A549 (cell line): ENCODE data around the gene TMEM183A. TPM values are rescaled to one million over a fixed set of nuclear protein-coding genes. Genes with fewer than 3 reads are reported as not detected.

Experiments
- ATOH8 ChIP-seq: fragments of 250-450 bp; sonication (Bioruptor Pico); IDR thresholded peaks from 2 replicates; pipeline ENCODE4 v1.5.0; 2020; ENCODE audit warnings: low read depth, mild to moderate bottlenecking, moderate library complexity
- BCL3 ChIP-seq: fragments of >200 bp; sonication (Bioruptor Twin); formaldehyde crosslinking; IDR thresholded peaks from 3 replicates; pipeline ENCODE4 v1.6.1; 2016
- BHLHE40 ChIP-seq: IDR thresholded peaks from 2 replicates; pipeline ENCODE4 v1.6.1; 2012; ENCODE audit warnings: low read depth, low read length, inconsistent platforms
- CBX2 ChIP-seq: fragments of 200-600 bp; sonication (generic); IDR thresholded peaks from 2 replicates; pipeline ENCODE4 v1.6.1; 2016; ENCODE audit warnings: low read depth, mild to moderate bottlenecking, borderline replicate concordance
- CBX8 ChIP-seq: fragments of 200-600 bp; sonication (generic); IDR thresholded peaks from 2 replicates; pipeline ENCODE4 v1.6.1; 2016
- CHD2 ChIP-seq: fragments of 150-350 bp; IDR thresholded peaks from 2 replicates; pipeline ENCODE4 v1.6.1; 2014; ENCODE audit warnings: low read length; ENCODE audit not compliant: partially characterized antibody
- CTCF ChIP-seq: fragments of >200 bp; sonication (Bioruptor Twin); formaldehyde crosslinking; IDR thresholded peaks from 3 replicates; pipeline ENCODE4 v1.5.1; 2016
- GATA3 ChIP-seq: IDR thresholded peaks from 2 replicates; pipeline ENCODE4 v1.6.1; 2012; ENCODE audit warnings: borderline replicate concordance
- HEYL ChIP-seq: fragments of 250-450 bp; sonication (Bioruptor Pico); IDR thresholded peaks from 2 replicates; pipeline ENCODE4 v1.8.0; 2021; ENCODE audit warnings: mild to moderate bottlenecking, moderate library complexity
- HOXA7 ChIP-seq: fragments of 250-450 bp; sonication (Bioruptor Pico); IDR thresholded peaks from 2 replicates; pipeline ENCODE4 v1.5.0; 2020; ENCODE audit warnings: mild to moderate bottlenecking, moderate library complexity
- JUN ChIP-seq, 2 experiments: fragments of >200 bp; sonication (Bioruptor Twin); formaldehyde crosslinking; IDR thresholded peaks; 2 replicates in 1 of 2; 3 replicates in 1 of 2; pipeline ENCODE4 v1.6.1; 2016 to 2017
- KDM5A ChIP-seq: fragments of 200-600 bp; sonication (generic); IDR thresholded peaks from 2 replicates; pipeline ENCODE4 v1.6.1; 2016; ENCODE audit warnings: antibody characterized with exemption, mild to moderate bottlenecking
- MAFK ChIP-seq: fragments of 450-650 bp; IDR thresholded peaks from 2 replicates; pipeline ENCODE4 v1.6.1; 2014; ENCODE audit not compliant: partially characterized antibody
- MAX ChIP-seq: IDR thresholded peaks from 2 replicates; pipeline ENCODE4 v1.6.1; 2012
- NFE2L2 ChIP-seq: fragments of 150-350 bp; conservative IDR thresholded peaks from 2 replicates; pipeline ENCODE4 v1.6.1; 2014; ENCODE audit warnings: low read length
- NR3C1 ChIP-seq: fragments of >200 bp; sonication (Bioruptor Twin); formaldehyde crosslinking; IDR thresholded peaks from 3 replicates; pipeline ENCODE4 v1.6.1; 2017
- PHF8 ChIP-seq: fragments of 200-600 bp; sonication (generic); IDR thresholded peaks from 2 replicates; pipeline ENCODE4 v1.6.1; 2016; ENCODE audit warnings: low read depth, mild to moderate bottlenecking, antibody characterized with exemption, moderate library complexity, borderline replicate concordance
- POLR2AphosphoS2 ChIP-seq: conservative IDR thresholded peaks from 2 replicates; pipeline ENCODE4 v1.6.1; 2012; ENCODE audit warnings: low read length, improper control_type of control experiment, inconsistent platforms
- RARB ChIP-seq: fragments of 250-450 bp; sonication (Bioruptor Pico); IDR thresholded peaks from 2 replicates; pipeline ENCODE4 v1.8.0; 2021; ENCODE audit warnings: mild to moderate bottlenecking, moderate library complexity
- RFX5 ChIP-seq: fragments of 450-650 bp; IDR thresholded peaks from 2 replicates; pipeline ENCODE4 v1.7.1; 2014; ENCODE audit warnings: antibody characterized with exemption, mild to moderate bottlenecking, moderate library complexity
- SMC3 ChIP-seq: fragments of >200 bp; sonication (Bioruptor Twin); formaldehyde crosslinking; IDR thresholded peaks from 3 replicates; pipeline ENCODE4 v1.6.1; 2018; ENCODE audit warnings: inconsistent platforms
- TP53 ChIP-seq: fragments of 250-450 bp; sonication (Bioruptor Pico); IDR thresholded peaks from 2 replicates; pipeline ENCODE4 v1.5.0; 2021; ENCODE audit warnings: mild to moderate bottlenecking, moderate library complexity
- USF2 ChIP-seq: fragments of 450-650 bp; IDR thresholded peaks from 2 replicates; pipeline ENCODE4 v1.6.1; 2014; ENCODE audit warnings: antibody characterized with exemption
- ZNF302 ChIP-seq: fragments of 250-450 bp; sonication (Bioruptor Pico); IDR thresholded peaks from 2 replicates; pipeline ENCODE4 v1.9.0; 2021; ENCODE audit warnings: inconsistent platforms, mild to moderate bottlenecking, moderate library complexity
- polyA plus RNA-seq, 4 experiments: library from polyadenylated mRNA; depleted of rRNA in 3 of 4; stranded (reverse); fragments of >200 nt; fragmentation: RNase III in 1 of 4; extraction: RNeasy Plus Mini Kit Qiagen cat#74134 plus additional on column Dnase treatment in 1 of 4; gene quantifications; 2 replicates in 3 of 4; 3 replicates in 1 of 4; pipeline ENCODE4 v1.2.3, GENCODE V29; 2011 to 2017
- TF ChIP-seq, protein P1 (sequence below): IDR thresholded peaks from 2 replicates; pipeline ENCODE4 v1.6.1; 2012; ENCODE audit warnings: low read depth, borderline replicate concordance

The TMEM183A gene
- polyA plus RNA-seq, 2 of the 4 experiments (the other 2 are of a cell fraction), result 48.4 to 114 TPM

DNA sequence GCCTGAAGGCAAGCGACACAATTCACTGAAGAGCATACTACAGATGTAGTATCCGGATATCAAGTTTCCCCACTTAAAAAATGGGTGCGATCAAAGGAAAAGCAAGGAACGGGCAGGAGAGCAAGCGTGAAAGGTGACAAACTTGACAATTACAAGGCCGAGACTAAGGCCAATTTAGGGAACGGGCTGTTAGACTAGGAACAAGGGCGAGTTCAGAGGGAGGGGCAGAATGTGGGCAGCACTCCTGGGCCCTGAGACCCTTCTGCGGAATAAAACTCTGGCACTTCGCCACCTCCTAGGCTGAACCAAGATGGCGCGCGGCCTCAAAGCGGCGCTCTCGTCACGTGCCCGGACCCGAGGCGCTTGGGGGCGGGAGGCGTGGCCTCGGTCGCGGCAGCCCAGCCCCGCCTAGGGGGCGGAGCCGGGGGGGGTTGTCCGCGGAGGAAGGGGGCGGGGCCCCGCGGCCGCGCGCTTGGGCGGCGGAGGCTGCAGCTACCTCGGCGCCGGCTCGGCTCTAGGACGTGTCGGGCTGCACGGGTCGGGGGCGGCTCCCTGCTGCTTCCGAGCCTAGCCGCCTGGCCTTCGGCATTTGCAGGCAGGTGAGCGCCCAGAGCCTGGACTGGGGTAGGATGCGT, 19.0 kb downstream of the TMEM183A start, which contains the start of gene PPFIA4 (continued):
- no peak for TF ChIP-seq KDM5A
- TF ChIP-seq HEYL (CRISPR knock-in tag), result no peak
- no peak for TF ChIP-seq PHF8
- 0 out of 2 replicates have a peak, but pooled peaks have one; percentile 79 for TF ChIP-seq TP53
- TF ChIP-seq CBX2, result no peak
- TF ChIP-seq NFE2L2, result no peak
- no peak for TF ChIP-seq MAFK
- no peak for TF ChIP-seq CTCF
- no peak for TF ChIP-seq CBX8
- TF ChIP-seq BHLHE40, result peak; percentile 83
- peak; percentile 89; the same call in 1 of the 2 replicates for TF ChIP-seq ATOH8 (CRISPR knock-in tag)
- TF ChIP-seq HOXA7 (CRISPR knock-in tag), result 0 out of 2 replicates have a peak, but pooled peaks have one; percentile 76
- TF ChIP-seq BCL3, result 0 out of 3 replicates have a peak, but pooled peaks have one; percentile 31
- no peak for TF ChIP-seq SMC3
- 0 out of 2 replicates have a peak, but pooled peaks have one; percentile 36 for TF ChIP-seq RARB
- no peak for TF ChIP-seq POLR2AphosphoS2
- TF ChIP-seq RFX5, result no peak
- no peak for TF ChIP-seq CHD2
- TF ChIP-seq USF2, result peak; percentile 86
- peak; percentile 97 for TF ChIP-seq MAX
- TF ChIP-seq GATA3, result no peak
- no peak for TF ChIP-seq NR3C1
- TF ChIP-seq, protein P1, sequence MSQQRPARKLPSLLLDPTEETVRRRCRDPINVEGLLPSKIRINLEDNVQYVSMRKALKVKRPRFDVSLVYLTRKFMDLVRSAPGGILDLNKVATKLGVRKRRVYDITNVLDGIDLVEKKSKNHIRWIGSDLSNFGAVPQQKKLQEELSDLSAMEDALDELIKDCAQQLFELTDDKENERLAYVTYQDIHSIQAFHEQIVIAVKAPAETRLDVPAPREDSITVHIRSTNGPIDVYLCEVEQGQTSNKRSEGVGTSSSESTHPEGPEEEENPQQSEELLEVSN, result peak; percentile 95
- peak in 1 of 2 experiments; percentile 58; a peak in 1 of 5 replicates for TF ChIP-seq JUN (IDR thresholded peaks at IDR 0.05)
- no peak for TF ChIP-seq ZNF302 (CRISPR knock-in tag)
